Smooth muscle cell (in vitro differentiated cells): ENCODE data around the gene EFCC1. TPM values are rescaled to one million over a fixed set of nuclear protein-coding genes. Genes with fewer than 3 reads are reported as not detected.

Experiments
- DNase-seq: peaks from one replicate; lab custom pipeline; 2025; ENCODE audit not compliant: unreplicated experiment; lab: John Stamatoyannopoulos, UW
- H2AFZ ChIP-seq: fragments of 200-600 bp; sonication (generic); 2 replicates; pipeline ENCODE4 v1.6.0; 2016; ENCODE audit warnings: antibody characterized with exemption, low read depth, mild to moderate bottlenecking
- H3F3A ChIP-seq: fragments of 200-600 bp; sonication (generic); 2 replicates; pipeline ENCODE4 v1.6.0; 2017; ENCODE audit warnings: antibody characterized with exemption, low read depth
- H3K27ac ChIP-seq: fragments of 200-600 bp; sonication (generic); 2 replicates; pipeline ENCODE4 v1.5.1; 2016; ENCODE audit warnings: low read depth, mild to moderate bottlenecking
- H3K27me3 ChIP-seq: fragments of 200-600 bp; sonication (generic); 2 replicates; pipeline ENCODE4 v1.6.1; 2016; ENCODE audit warnings: low read depth, mild to moderate bottlenecking
- H3K36me3 ChIP-seq: fragments of 200-600 bp; sonication (generic); 2 replicates; pipeline ENCODE4 v1.5.1; 2016; ENCODE audit warnings: low read depth
- H3K4me1 ChIP-seq: fragments of 200-600 bp; sonication (generic); 2 replicates; pipeline ENCODE4 v1.5.1; 2016; ENCODE audit warnings: low read depth
- H3K4me2 ChIP-seq: fragments of 200-600 bp; sonication (generic); 2 replicates; pipeline ENCODE4 v1.6.0; 2016; ENCODE audit warnings: mild to moderate bottlenecking
- H3K4me3 ChIP-seq: fragments of 200-600 bp; sonication (generic); 2 replicates; pipeline ENCODE4 v1.5.1; 2016; ENCODE audit warnings: mild to moderate bottlenecking
- H3K79me2 ChIP-seq: fragments of 200-600 bp; sonication (generic); 2 replicates; pipeline ENCODE4 v1.6.0; 2016; ENCODE audit warnings: low read depth, mild to moderate bottlenecking
- H3K9ac ChIP-seq: fragments of 200-600 bp; sonication (generic); 2 replicates; pipeline ENCODE4 v1.6.0; 2016; ENCODE audit warnings: low read depth
- H3K9me3 ChIP-seq: fragments of 200-600 bp; sonication (generic); replicated peaks from 2 replicates; pipeline ENCODE4 v1.5.1; 2016; ENCODE audit warnings: low read depth
- H4K20me1 ChIP-seq: fragments of 200-600 bp; sonication (generic); 2 replicates; pipeline ENCODE4 v1.6.0; 2016; ENCODE audit warnings: low read depth
- CTCF ChIP-seq: fragments of 200-600 bp; sonication (generic); IDR thresholded peaks from 2 replicates; pipeline ENCODE4 v1.5.1; 2017; ENCODE audit warnings: borderline replicate concordance, mild to moderate bottlenecking, antibody characterized with exemption; ENCODE audit not compliant: insufficient read depth, poor library complexity, severe bottlenecking
- WGBS: methylation state at CpG from one replicate; pipeline ENCODE4 v1.1.7; 2016; ENCODE audit warnings: low lambda C conversion rate; 5-methylcytosine and 5-hydroxymethylcytosine counted together
- polyA plus RNA-seq: library from polyadenylated mRNA; unstranded; fragments of >200 nt; fragmentation: Nextera tagmentation; extraction: Ambion mirVana; gene quantifications from 2 replicates; pipeline ENCODE4 v1.2.1, GENCODE V29; 2016
- total RNA-seq: library from RNA; depleted of rRNA; stranded (reverse); fragments of >200 nt; gene quantifications from 2 replicates; pipeline ENCODE4 v1.2.3, GENCODE V29; 2014

EFCC1 gene
- total and polyA plus RNA-seq, 2 experiments from 2014 or later, result 0.26 TPM; not detected in 1

DNA sequence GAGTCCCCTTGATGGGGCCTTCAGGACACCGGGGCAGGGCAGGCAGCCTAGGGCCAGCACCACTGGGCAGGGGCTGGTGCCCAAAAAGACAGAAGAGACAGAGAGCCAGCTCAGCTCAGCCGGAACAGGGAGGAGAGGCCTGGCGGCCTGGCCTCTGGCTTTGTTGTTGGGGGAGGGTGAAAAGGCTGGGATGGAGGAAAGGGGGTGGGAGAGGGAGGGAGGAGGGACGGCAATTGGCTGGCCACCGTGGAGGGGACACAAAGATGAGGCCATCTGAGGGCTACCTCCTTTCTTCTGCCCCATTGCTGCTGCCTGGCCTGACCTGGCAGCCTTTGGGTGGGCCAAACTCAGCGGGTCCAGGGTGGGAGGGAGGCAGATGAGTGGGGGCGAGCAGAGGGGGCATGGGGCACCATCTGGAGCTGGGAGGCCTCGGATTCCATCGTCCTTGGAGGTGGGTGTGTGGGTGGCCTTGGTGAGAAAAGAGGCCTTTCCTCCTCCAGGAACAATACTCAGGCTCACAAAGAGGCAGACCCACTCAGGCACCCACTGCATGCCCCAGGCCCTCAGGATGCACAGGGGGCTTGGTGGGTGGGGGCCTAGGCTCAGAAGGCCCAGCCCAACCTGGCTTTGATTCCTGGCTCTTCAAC lies 9.3 kb downstream of the EFCC1 start:
- Histone ChIP-seq H3K36me3 (no peaks in the 10 kb centered on the region), H3K27me3 (peaks cover 18% of the 10 kb centered on the region), H4K20me1 (no peaks in the 10 kb centered on the region), H3K9me3 (no peaks in the 10 kb centered on the region), H3F3A (no peaks in the 10 kb centered on the region), H3K4me1 (no peaks in the 10 kb centered on the region), H3K79me2 (no peaks in the 10 kb centered on the region), H3K9ac (no peak overlapping the region), H3K27ac (no peak overlapping the region), H3K4me3 (no peak overlapping the region), H3K4me2 (no peak overlapping the region), H2AFZ (no peak overlapping the region)
- DNase-seq, result no peak
- WGBS, result 85% methylated on average over 6 of the region's 9 CpGs
- no peak for TF ChIP-seq CTCF

- no peaks in the 10 kb centered on the region for H4K20me1 ChIP-seq
- no peaks in the 10 kb centered on the region for H3K4me1 ChIP-seq
- no peak overlapping the region for H3K9ac ChIP-seq
- no peak overlapping the region for H3K27ac ChIP-seq
- H3F3A ChIP-seq, result no peaks in the 10 kb centered on the region
- WGBS, result 95% methylated on average over 3 of the region's 3 CpGs
- H3K4me3 ChIP-seq, result no peak overlapping the region
- H3K27me3 ChIP-seq, result no peaks in the 10 kb centered on the region
- H3K4me2 ChIP-seq, result no peak overlapping the region
- no peak for TF ChIP-seq CTCF
- no peak for DNase-seq
- no peaks in the 10 kb centered on the region for H3K9me3 ChIP-seq
- H2AFZ ChIP-seq, result no peak overlapping the region
- H3K36me3 ChIP-seq, result no peaks in the 10 kb centered on the region
- H3K79me2 ChIP-seq, result no peaks in the 10 kb centered on the region
Measured at GRCh38 chr3:129013491-129013891, 12.4 kb downstream of the EFCC1 start.

- Histone ChIP-seq H3K79me2 (no peaks in the 10 kb centered on the region), H2AFZ (no peak overlapping the region), H3K4me1 (no peaks in the 10 kb centered on the region), H3K4me2 (no peak overlapping the region), H3K27ac (no peak overlapping the region), H3K27me3 (no peaks in the 10 kb centered on the region), H3F3A (no peaks in the 10 kb centered on the region), H3K9me3 (no peaks in the 10 kb centered on the region), H4K20me1 (no peaks in the 10 kb centered on the region), H3K4me3 (no peak overlapping the region), H3K36me3 (no peaks in the 10 kb centered on the region), H3K9ac (no peak overlapping the region)
- DNase-seq, result no peak
- WGBS, result 67% methylated on average over 12 of the region's 13 CpGs
- TF ChIP-seq CTCF, result no peak
Measured at GRCh38 chr3:129014148-129014547, 13.0 kb downstream of the EFCC1 start.

DNA sequence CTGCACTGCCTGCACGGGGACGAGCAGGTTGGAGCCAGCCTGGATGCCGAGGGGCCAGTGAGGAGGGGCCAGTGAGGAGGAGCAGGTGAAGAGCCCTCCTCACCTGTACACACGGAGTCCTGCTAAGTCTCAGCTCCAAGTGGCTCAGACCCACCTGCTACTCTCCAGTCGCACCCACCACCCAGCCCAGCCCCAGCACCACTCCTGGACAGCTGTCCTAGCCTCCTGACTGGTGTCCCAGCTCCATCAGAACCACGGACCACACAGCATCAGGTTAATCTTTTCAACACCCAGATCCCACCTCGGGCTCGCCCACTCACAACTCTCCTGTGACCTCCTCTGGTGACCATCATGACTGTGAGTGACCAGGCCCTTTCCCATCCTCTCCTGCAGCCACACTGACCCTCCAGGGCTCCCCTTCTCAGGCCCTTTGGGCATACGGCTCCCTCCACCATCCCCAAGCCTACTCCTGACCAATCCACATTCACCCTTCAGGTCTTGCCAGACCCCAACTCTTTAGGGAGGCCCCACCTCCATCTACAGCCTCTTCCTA lies 13.8 kb downstream of the EFCC1 start:
- H3K79me2 ChIP-seq, result no peaks in the 10 kb centered on the region
- H3K4me2 ChIP-seq, result no peak overlapping the region
- H3K9me3 ChIP-seq, result no peaks in the 10 kb centered on the region
- H3K36me3 ChIP-seq, result no peaks in the 10 kb centered on the region
- H3K27ac ChIP-seq, result no peak overlapping the region
- no peaks in the 10 kb centered on the region for H3K27me3 ChIP-seq
- WGBS, result 91% methylated on average over 8 of the region's 9 CpGs
- DNase-seq, result no peak
- no peak overlapping the region for H2AFZ ChIP-seq
- TF ChIP-seq CTCF, result no peak
- H3F3A ChIP-seq, result no peaks in the 10 kb centered on the region
- H3K4me1 ChIP-seq, result no peaks in the 10 kb centered on the region
- H3K4me3 ChIP-seq, result no peak overlapping the region
- no peak overlapping the region for H3K9ac ChIP-seq
- H4K20me1 ChIP-seq, result no peaks in the 10 kb centered on the region
